NT2/D1 (cell line): ENCODE data around the gene LRRC47.

ENCODE experiments used
- DNase-seq: peaks from one replicate; pipeline ENCODE4 v3.0.0-alpha.2; 2011; ENCODE audit warnings: low read depth, low spot score
- H3K27me3 ChIP-seq: 2 replicates; pipeline ENCODE4 v1.6.0; 2011; ENCODE audit warnings: mild to moderate bottlenecking; ENCODE audit not compliant: insufficient read length, insufficient read depth
- H3K36me3 ChIP-seq: 2 replicates; pipeline ENCODE4 v1.6.1; 2011; ENCODE audit warnings: mild to moderate bottlenecking, low read length, mixed read lengths; ENCODE audit not compliant: insufficient read depth, insufficient read length
- H3K4me1 ChIP-seq: 2 replicates; pipeline ENCODE4 v1.5.1; 2011; ENCODE audit not compliant: insufficient read depth, insufficient read length
- H3K4me3 ChIP-seq: 2 replicates; pipeline ENCODE4 v1.5.1; 2011; ENCODE audit warnings: low read depth; ENCODE audit not compliant: insufficient read length
- H3K9ac ChIP-seq: 2 replicates; pipeline ENCODE4 v1.6.0; 2011; ENCODE audit warnings: low read depth; ENCODE audit not compliant: insufficient read length
- H3K9me3 ChIP-seq: 2 replicates; pipeline ENCODE4 v1.5.1; 2011; ENCODE audit warnings: mild to moderate bottlenecking, low read length; ENCODE audit not compliant: insufficient read depth
- SUZ12 ChIP-seq: IDR thresholded peaks from 2 replicates; pipeline ENCODE4 v1.6.1; 2011; ENCODE audit not compliant: insufficient read length, insufficient read depth; ENCODE audit errors: extremely low read depth
- YY1 ChIP-seq: IDR thresholded peaks from 2 replicates; pipeline ENCODE4 v1.6.1; 2011; ENCODE audit not compliant: insufficient read length, insufficient read depth
- ZNF274 ChIP-seq: IDR thresholded peaks from 2 replicates; pipeline ENCODE4 v1.6.1; 2011; ENCODE audit warnings: mild to moderate bottlenecking, low read depth, low read length

The LRRC47 gene

DNA sequence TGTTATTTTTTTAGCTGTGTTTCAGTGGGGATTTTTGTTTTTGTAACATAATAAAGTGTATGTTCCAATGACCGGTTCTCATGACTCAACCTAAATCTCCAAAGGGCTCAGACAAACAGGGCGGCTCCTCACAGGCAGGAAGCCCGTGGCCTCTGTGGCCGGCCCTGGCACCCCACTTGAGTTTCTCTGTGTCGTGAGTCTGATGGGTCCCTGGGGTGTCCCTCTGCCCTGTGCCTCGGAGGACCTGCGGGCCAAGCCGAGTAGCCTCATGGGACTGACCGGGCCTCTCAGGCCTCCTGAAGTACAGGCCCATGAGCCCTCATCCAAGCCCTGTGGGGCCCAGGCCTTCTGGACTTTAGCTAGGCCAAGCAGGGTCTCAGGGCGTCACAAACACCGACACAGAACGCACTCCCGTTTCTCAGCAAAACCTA is 60.2 kb downstream of the LRRC47 start:
- Histone ChIP-seq H3K9ac (no peak overlapping the region), H3K4me3 (no peak overlapping the region), H3K27me3 (no peaks in the 10 kb centered on the region), H3K9me3 (no peaks in the 10 kb centered on the region), H3K4me1 (peaks cover 8% of the 10 kb centered on the region), H3K36me3 (peaks cover 56% of the 10 kb centered on the region)
- no peak for DNase-seq
- no peak for TF ChIP-seq YY1

DNA sequence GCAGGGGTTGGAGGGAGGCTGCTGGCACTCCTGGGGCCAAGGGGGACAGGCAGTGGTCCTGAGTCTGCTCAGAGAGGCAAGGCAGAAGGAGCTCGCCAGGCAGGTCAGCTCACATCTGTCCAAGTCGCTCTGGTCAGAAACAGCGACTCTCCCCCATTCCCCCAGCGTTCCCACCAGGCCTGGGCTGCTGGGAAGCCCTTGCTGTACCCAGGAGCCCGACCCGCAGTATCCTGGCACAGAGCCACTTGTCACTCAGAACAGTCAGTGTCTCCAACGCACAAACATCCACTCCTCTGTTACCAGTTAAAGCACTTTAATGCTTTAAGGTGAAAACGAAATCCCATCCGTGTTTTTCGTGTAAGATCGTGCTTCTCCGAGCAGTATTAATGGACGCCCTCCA is 60.6 kb downstream of the LRRC47 start:
- H3K9me3 ChIP-seq, result no peaks in the 10 kb centered on the region
- H3K36me3 ChIP-seq, result peaks cover 52% of the 10 kb centered on the region
- H3K4me1 ChIP-seq, result peaks cover 10% of the 10 kb centered on the region
- TF ChIP-seq YY1 (no peak), ZNF274 (no peak), SUZ12 (no peak)
- no peak for DNase-seq
- no peak overlapping the region for H3K9ac ChIP-seq
- H3K27me3 ChIP-seq, result no peaks in the 10 kb centered on the region
- no peak overlapping the region for H3K4me3 ChIP-seq

DNA sequence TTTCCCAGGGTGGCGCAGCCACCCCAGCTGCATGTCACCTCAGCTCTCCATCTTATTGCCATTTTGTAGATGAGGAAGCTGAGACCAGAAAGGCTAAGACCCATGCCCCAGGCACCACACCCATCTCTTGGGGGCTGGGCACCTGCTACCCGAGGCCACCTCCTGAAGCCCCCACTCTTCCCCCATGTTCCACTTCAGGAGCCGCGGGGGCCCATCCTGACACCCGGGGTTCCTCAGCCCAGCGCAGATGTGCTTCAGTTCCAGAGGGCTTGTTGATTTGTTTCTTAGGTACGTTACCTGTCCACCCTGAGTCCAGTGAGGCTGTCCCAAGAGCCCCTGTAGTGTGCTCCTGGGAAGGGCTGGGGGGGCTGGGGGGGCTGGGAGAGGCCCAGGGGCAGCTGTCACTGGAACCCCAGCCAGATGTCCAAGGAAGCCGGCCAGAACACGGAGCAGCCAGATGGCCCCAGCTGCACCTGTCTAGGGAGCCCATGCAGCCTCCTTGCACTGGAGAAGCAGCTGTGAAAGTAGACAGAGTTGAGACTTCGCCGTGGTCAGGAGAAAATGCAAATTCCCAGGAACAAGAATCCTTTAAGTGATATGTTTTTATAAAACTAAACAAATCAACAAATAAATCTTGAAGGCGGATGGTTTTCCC is 61.1 kb downstream of the LRRC47 start:
- Histone ChIP-seq H3K9ac (no peak overlapping the region), H3K4me3 (no peak overlapping the region), H3K27me3 (no peaks in the 10 kb centered on the region), H3K4me1 (peaks cover 10% of the 10 kb centered on the region), H3K36me3 (peaks cover 48% of the 10 kb centered on the region), H3K9me3 (no peaks in the 10 kb centered on the region)
- TF ChIP-seq ZNF274 (no peak), YY1 (no peak), SUZ12 (no peak)
- DNase-seq, result no peak

DNA sequence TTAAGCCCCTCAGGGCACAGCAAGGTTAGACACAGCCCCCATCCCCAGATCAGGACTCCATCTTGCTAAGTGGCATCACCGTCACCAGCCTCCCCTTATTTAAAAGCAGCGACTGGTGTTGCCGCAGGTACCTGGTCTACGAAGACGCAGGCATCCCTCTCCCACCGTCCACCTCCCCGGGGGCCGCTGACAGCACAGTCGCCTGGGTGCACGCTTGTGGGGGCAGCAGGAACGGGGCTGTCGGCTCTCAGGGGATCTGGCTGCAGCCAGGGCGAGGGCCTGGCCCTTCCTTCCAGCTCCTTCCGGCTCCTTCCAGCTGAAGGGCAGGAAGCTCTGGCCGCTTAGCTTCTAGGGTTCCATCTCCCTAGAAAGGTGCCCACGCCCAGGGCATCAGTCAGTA is 61.7 kb downstream of the LRRC47 start:
- Histone ChIP-seq H3K36me3 (peaks cover 42% of the 10 kb centered on the region), H3K4me3 (no peak overlapping the region), H3K9me3 (no peaks in the 10 kb centered on the region), H3K27me3 (no peaks in the 10 kb centered on the region), H3K9ac (no peak overlapping the region), H3K4me1 (peaks cover 10% of the 10 kb centered on the region)
- no peak for TF ChIP-seq ZNF274
- TF ChIP-seq SUZ12, result no peak
- no peak for TF ChIP-seq YY1
- DNase-seq, result no peak

DNA sequence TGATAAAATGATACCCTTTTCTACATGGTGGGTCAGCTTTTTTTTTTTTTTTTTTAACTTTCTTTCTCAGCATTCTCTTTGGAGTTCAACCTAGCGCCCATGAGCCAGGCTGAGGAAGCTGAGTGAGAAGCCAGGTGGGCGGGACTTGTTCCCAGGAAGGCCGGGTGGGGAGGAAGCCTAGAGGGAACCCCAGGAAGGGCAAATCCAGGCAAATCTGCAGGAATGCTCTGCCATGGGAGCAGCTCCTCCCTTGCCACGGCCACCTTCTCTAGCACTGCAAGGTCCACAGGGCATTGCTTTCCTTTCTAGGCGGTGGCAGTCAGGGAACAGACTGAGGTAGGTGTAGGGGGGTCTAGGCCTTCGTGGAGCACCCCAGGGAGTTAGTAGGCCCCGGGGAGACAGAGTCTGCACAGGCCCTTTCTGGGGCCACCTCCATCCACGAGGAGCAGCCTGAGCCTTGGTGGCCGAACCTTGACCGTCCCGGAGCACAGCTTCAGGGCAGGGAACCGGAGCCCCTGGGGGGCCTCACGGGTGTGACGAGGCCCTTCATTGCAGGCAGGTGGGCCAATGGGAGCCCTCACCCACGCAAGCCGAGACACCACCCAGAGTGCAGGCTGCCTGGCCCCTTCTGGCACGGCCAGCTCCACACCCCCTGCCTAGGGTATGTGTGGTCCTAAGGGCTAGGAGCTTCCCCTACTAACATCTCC is 62.3 kb downstream of the LRRC47 start:
- no peak for TF ChIP-seq ZNF274
- no peak for TF ChIP-seq YY1
- TF ChIP-seq SUZ12, result no peak
- peaks cover 38% of the 10 kb centered on the region for H3K36me3 ChIP-seq
- no peak overlapping the region for H3K4me3 ChIP-seq
- no peak overlapping the region for H3K9ac ChIP-seq
- H3K9me3 ChIP-seq, result no peaks in the 10 kb centered on the region
- no peak for DNase-seq
- no peaks in the 10 kb centered on the region for H3K27me3 ChIP-seq
- H3K4me1 ChIP-seq, result peaks cover 10% of the 10 kb centered on the region

DNA sequence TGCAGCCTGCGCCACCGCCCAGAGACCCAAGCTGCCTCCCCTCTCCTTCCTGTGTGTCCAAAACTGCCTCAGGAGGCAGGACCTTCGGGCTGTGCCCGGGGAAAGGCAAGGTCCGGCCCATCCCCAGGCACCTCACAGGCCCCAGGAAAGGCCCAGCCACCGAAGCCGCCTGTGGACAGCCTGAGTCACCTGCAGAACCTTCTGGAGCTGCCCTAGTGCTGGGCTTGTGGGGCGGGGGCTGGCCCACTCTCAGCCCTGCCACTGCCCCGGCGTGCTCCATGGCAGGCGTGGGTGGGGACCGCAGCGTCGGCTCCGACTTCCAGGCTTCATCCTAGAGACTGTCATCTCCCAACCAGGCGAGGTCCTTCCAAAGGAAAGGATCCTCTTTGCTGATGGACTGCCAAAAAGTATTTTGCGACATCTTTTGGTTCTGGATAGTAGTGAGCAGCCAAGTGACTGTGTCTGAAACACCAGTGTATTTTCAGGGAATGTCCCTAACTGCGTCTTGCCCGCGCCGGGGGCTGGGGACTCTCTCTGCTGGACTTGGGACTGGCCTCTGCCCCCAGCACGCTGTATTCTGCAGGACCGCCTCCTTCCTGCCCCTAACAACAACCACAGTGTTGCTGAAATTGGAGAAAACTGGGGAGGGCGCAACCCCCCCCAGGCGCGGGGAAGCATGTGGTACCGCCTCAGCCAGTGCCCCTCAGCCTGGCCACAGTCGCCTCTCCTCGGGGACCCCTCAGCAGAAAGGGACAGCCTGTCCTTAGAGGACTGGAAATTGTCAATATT is 63.0 kb downstream of the LRRC47 start:
- Histone ChIP-seq H3K36me3 (peaks cover 31% of the 10 kb centered on the region), H3K4me1 (peaks cover 10% of the 10 kb centered on the region), H3K9me3 (no peaks in the 10 kb centered on the region), H3K27me3 (no peaks in the 10 kb centered on the region), H3K9ac (no peak overlapping the region), H3K4me3 (no peak overlapping the region)
- DNase-seq, result no peak
- TF ChIP-seq ZNF274, result no peak
- TF ChIP-seq YY1, result no peak
- no peak for TF ChIP-seq SUZ12

DNA sequence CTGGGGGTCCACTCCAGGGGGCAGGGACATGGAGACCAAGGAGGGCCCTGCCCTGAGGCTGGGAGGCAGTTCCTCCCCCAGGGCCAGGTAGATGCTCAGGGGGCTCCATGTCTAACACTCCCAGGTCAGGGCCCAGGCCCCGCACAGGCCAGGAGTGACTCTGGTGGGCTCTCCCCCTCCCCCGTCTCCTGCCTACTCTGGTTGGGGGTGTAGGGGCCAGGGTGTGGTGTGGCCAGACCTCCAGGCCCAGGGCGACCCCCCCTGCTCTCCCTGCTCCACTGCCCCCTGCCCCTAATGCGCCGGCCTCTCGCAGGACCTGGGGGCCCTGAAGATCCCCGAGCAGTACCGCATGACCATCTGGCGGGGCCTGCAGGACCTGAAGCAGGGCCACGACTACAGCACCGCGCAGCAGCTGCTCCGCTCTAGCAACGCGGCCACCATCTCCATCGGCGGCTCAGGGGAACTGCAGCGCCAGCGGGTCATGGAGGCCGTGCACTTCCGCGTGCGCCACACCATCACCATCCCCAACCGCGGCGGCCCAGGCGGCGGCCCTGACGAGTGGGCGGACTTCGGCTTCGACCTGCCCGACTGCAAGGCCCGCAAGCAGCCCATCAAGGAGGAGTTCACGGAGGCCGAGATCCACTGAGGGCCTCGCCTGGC is 63.7 kb downstream of the LRRC47 start:
- no peaks in the 10 kb centered on the region for H3K9me3 ChIP-seq
- no peak for DNase-seq
- no peaks in the 10 kb centered on the region for H3K27me3 ChIP-seq
- no peak overlapping the region for H3K4me3 ChIP-seq
- H3K9ac ChIP-seq, result no peak overlapping the region
- H3K4me1 ChIP-seq, result peaks cover 10% of the 10 kb centered on the region
- TF ChIP-seq YY1, result no peak
- TF ChIP-seq SUZ12, result no peak
- no peak for TF ChIP-seq ZNF274
- H3K36me3 ChIP-seq, result peaks cover 25% of the 10 kb centered on the region
